NCI-H526 (cell line): ENCODE results near the gene SLITRK3.
"Not testable (repeated sequence)": the region's sequence is repeated elsewhere in the genome, so short reads cannot be mapped to it uniquely, and the experiment has no call there.

ENCODE experiments used
- DNase-seq, 2 experiments: peaks; one replicate each; lab custom pipeline; 2025; lab: John Stamatoyannopoulos, UW

Gene SLITRK3

DNA sequence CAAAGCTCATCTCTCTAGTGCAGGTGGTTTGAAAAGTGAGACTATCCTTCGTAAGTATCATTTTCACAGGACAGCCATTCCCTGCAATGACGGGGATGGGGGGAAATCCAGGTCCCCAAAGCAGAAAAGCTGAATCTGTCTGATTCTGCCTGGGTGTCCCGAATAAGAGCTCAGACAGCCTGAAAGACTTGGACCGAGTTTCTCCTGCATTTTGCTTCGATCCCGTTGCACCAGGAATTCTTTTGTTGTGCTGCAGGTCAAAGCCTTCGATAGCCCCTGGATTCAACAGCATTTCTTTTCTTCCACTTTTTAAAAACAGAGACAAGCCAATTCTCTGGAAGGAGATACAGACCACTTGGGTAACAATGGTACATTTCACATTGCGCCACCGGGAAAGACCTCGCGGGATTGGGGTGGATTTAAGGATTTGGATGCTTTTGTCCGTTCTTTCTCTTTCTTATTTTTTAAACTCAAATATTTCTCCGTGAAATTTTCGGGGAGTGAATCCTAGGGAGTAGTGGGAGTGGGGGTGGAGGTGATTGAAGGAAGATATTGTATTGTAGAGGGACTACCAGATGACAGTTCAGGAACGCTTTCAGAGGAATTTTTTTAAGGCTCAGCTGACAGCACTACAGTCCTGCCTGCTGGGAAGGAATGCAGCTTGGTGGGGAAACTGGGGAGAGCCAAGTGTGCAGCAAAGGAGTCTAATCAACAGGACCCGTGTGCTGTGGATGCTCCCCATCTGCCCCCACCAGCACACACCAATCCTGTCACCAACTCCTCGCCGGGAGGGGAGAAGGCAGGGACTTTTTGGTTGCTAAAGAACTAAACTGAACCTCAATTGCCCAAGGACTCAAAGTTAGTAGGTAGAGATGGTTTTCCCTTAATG is 2.6 kb downstream of the SLITRK3 start:
- no peak for DNase-seq

- peak in 1 of 2 experiments; percentile 28 for DNase-seq
These were observed 3.5 kb downstream of the SLITRK3 start for GRCh38 chr3:165192610-165193192.

GRCh38 chr3:165191491-165191890 is 4.7 kb downstream of the SLITRK3 start:
- DNase-seq, result no peak

GRCh38 chr3:165188452-165188851 is 7.7 kb downstream of the SLITRK3 start:
- no peak for DNase-seq

DNA sequence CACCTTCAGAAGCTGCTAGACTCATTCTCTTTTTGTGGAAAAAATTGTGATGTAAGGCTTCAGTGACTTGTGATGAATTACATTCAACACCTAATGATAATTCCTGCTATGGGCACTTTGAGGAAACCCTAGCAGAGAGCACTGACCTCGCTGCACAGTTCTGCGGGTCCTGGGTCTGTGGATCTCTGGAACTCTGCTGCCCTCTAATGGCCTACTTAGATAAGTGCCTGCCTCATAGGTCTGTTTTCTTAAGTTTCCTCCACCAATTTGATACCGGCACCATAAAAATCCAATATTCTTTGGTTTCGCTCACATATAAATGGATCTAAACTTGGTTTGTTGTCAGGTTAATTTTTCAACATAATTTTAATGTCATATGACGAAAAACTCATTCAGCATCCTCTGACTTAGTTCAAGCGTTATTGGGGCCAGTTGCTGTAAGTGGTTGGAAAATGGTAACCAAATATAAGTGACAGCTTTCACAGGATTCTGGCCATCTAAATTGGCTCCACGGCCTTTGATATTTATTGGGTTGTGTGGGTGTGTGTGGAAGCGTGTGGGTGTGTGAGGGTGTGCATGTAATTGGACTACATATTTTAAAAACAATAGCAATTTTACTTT is 10.4 kb downstream of the SLITRK3 start:
- peak; percentile 62 to 84 for DNase-seq

DNA sequence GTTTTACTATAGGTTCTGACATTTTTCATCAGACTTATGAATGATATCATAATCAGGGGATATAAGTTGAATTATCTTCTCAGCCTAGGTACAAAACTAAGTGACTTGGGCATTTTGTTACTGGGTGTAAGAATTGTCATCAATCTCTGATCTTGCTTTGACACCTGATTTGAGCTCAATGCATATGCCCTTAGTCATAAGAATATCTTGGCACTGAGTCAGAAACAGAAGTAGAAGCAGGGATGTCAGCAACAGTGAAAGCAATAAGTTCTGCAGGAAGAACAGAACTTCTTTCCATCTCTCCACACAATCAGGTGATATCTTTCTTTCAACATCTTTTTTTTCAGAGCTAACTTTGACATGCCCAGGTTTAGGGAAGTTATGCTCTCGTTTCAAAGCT is 14.6 kb downstream of the SLITRK3 start:
- no peak for DNase-seq

GRCh38 chr3:165170236-165170635 is 25.9 kb downstream of the SLITRK3 start:
- no peak for DNase-seq

- DNase-seq, result no peak
These were observed 26.8 kb downstream of the SLITRK3 start for GRCh38 chr3:165169368-165169767.

DNA sequence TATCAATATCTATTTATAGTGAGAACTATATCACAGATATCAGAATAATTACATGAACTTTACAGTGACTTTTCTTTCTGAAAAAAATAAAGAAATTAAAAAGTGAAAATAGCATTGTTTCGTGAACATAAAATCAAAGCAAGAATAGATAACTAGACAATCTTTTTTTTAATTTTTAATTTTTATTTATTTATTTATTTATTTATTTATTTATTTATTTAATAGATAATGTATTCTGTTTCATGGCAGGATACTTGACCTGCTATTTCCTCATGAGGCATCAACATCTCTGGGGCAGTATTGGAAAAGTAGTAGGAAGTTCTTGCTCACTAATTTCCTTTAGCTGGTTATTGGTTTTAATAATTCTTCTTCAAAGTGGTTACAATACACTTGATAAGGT is 33.3 kb downstream of the SLITRK3 start:
- no peak for DNase-seq

DNA sequence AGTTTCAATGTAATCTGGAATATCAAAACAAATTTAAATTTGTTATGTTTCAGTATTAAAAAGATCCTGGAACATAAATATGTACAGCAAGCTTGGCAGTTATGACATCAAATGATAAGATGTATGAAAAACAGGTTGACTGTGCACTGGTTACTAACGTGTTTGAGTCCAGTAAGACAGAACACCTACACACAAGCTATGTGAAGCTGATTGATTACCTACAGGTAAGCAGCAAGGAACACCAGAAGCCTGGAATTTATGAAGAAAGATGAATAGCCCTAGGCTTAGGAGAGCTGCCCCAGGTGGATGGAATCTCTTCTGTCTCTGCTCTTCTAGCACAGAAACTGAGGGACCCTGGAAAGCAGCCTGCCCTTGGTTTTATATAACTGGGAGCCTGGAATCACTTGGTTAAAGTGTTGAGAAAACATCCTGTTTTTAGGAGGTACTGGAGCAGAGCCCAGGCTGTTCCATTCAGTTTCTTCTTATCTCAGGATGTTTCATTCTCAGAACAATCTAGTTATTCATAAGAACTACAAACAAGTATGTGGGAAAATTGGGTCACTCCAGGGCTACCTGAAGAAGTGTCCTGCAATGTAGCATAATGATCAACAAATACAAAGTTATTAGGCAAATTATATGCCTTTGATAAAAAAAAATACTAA is 36.3 kb downstream of the SLITRK3 start:
- no peak for DNase-seq

GRCh38 chr3:165158011-165158410 is 38.2 kb downstream of the SLITRK3 start:
- DNase-seq, result no peak

DNA sequence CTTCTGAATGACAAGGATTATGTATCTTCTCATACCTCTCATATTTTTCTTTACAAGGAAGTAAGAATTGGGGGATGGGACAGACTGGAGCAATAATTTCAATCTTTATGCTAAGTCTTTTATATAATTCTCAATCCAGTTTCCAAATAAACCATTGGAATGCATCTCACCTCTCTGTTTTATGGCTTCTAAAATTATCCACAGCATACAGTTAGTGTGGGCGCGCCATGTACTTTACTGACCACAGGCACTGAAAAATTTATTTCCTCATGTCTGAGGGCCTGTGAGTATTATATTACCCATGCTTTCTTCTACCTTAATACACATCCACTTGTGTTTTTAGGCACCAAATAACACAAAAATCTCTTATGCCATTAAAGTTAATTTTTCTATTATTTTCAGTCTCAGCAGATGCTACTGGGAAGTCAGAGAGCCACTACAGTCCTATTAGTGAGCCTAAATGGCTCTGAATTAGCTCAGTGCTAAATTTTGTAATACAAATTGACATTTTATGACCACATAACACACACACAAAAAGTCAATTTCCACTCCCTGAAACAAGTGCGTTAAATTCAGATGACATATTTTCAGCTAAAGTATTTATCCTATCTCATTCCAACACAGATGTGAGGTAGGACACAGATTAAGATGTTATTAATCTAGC is 39.3 kb downstream of the SLITRK3 start:
- DNase-seq, result no peak

DNA sequence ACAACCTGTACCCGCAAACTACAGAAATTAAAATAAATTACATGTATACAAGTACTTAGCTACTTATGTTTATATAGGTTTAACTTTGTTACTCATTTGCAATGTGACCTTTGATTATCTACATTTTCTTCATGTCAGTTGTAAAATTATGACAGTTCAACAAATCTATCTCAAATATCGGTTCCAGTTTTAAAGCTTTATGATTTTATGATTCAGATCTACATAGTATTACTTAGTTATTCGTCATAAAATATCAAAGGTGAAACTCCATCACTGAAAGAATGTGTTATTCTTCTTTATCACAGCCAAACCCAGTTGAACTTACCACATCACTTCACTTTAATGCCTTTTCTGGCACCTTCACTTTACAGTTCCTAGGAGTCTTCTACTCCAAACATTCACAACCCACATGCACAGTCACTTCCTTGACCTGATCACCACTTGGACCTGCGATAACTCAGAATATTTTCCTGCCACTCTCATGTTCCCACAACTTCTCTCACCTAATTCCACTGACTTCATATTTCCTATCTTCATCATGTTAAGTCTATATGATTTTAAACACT is 47.2 kb downstream of the SLITRK3 start:
- no peak for DNase-seq

GRCh38 chr3:165144271-165144670 is 51.9 kb downstream of the SLITRK3 start:
- DNase-seq, result no peak

- not testable (repeated sequence) for DNase-seq
These were observed 56.3 kb downstream of the SLITRK3 start for GRCh38 chr3:165139918-165140317.
